H9 (cell line): ENCODE results near the gene KLHL21. TPM values are rescaled to one million over a fixed set of nuclear protein-coding genes. Genes with fewer than 3 reads are reported as not detected.

Experiments used
- DNase-seq: peaks from one replicate; pipeline ENCODE4 v3.0.0-alpha.2; 2017
- H2AFZ ChIP-seq: one replicate; pipeline ENCODE4 v1.6.1; 2013; ENCODE audit warnings: mild to moderate bottlenecking, low read length, control low read depth, moderate library complexity
- H2AK5ac ChIP-seq: 2 replicates; pipeline ENCODE4 v1.6.1; 2013; ENCODE audit warnings: low read length, control low read depth, mixed read lengths; ENCODE audit not compliant: insufficient read length
- H2BK120ac ChIP-seq: one replicate; pipeline ENCODE4 v1.6.1; 2013; ENCODE audit warnings: low read depth, mild to moderate bottlenecking, low read length, control low read depth, inconsistent platforms; ENCODE audit not compliant: poor library complexity, severe bottlenecking
- H2BK12ac ChIP-seq: 2 replicates; pipeline ENCODE4 v1.6.1; 2013; ENCODE audit warnings: low read length, control low read depth, mixed read lengths, low read depth; ENCODE audit not compliant: insufficient read length
- H2BK15ac ChIP-seq: 2 replicates; pipeline ENCODE4 v1.6.1; 2013; ENCODE audit warnings: low read depth, low read length, control low read depth
- H2BK20ac ChIP-seq: one replicate; pipeline ENCODE4 v1.6.1; 2013; ENCODE audit warnings: low read depth, mild to moderate bottlenecking, low read length, control low read depth, inconsistent platforms; ENCODE audit not compliant: poor library complexity, severe bottlenecking
- H2BK5ac ChIP-seq: 2 replicates; pipeline ENCODE4 v1.6.1; 2013; ENCODE audit warnings: low read length, control low read depth, mixed read lengths; ENCODE audit not compliant: insufficient read length
- H3K14ac ChIP-seq: 2 replicates; pipeline ENCODE4 v1.6.1; 2013; ENCODE audit warnings: low read length, control low read depth; ENCODE audit not compliant: insufficient read depth
- H3K18ac ChIP-seq: 2 replicates; pipeline ENCODE4 v1.6.1; 2013; ENCODE audit warnings: low read depth, mild to moderate bottlenecking, mixed read lengths, low read length, control low read depth; ENCODE audit not compliant: insufficient read length
- H3K23ac ChIP-seq: 2 replicates; pipeline ENCODE4 v1.6.1; 2013; ENCODE audit warnings: low read length, control low read depth, mixed read lengths, low read depth; ENCODE audit not compliant: insufficient read length
- H3K23me2 ChIP-seq: 2 replicates; pipeline ENCODE4 v1.6.1; 2013; ENCODE audit warnings: low read depth, mild to moderate bottlenecking, mixed read lengths, low read length, control low read depth; ENCODE audit not compliant: insufficient read length, poor library complexity, severe bottlenecking
- H3K27ac ChIP-seq: 2 replicates; pipeline ENCODE4 v1.5.1; 2013; ENCODE audit warnings: low read length, control low read depth, mixed read lengths, low read depth; ENCODE audit not compliant: insufficient read length
- H3K27me3 ChIP-seq: 2 replicates; pipeline ENCODE4 v1.6.1; 2013; ENCODE audit warnings: low read length, control low read depth, inconsistent platforms; ENCODE audit not compliant: insufficient read depth
- H3K4ac ChIP-seq: 2 replicates; pipeline ENCODE4 v1.6.1; 2013; ENCODE audit warnings: low read depth, mild to moderate bottlenecking, control low read depth, inconsistent platforms, low read length, moderate library complexity
- H3K4me1 ChIP-seq: 2 replicates; pipeline ENCODE4 v1.6.1; 2013; ENCODE audit warnings: low read length, control low read depth, inconsistent platforms; ENCODE audit not compliant: insufficient read depth
- H3K4me2 ChIP-seq: 2 replicates; pipeline ENCODE4 v1.6.1; 2013; ENCODE audit warnings: low read length, control low read depth, mixed read lengths; ENCODE audit not compliant: insufficient read length, insufficient read depth
- H3K56ac ChIP-seq: 2 replicates; pipeline ENCODE4 v1.6.1; 2013; ENCODE audit warnings: low read depth, mild to moderate bottlenecking, mixed read lengths, low read length, control low read depth; ENCODE audit not compliant: insufficient read length
- H3K79me1 ChIP-seq: 2 replicates; pipeline ENCODE4 v1.6.1; 2013; ENCODE audit warnings: low read depth, mild to moderate bottlenecking, moderate library complexity, low read length, control low read depth, inconsistent platforms; ENCODE audit not compliant: insufficient read depth, poor library complexity, severe bottlenecking
- H3K79me2 ChIP-seq: 2 replicates; pipeline ENCODE4 v1.6.1; 2013; ENCODE audit warnings: low read length, control low read depth, inconsistent platforms; ENCODE audit not compliant: insufficient read depth
- H3K9ac ChIP-seq: 2 replicates; pipeline ENCODE4 v1.6.1; 2013; ENCODE audit warnings: low read length, control low read depth, mixed read lengths; ENCODE audit not compliant: insufficient read length; ENCODE audit errors: extremely low read depth
- H3K9me3 ChIP-seq: one replicate; pipeline ENCODE4 v1.6.1; 2013; ENCODE audit warnings: low read depth, low read length, inconsistent platforms; ENCODE audit not compliant: control insufficient read depth
- H3T11ph ChIP-seq: one replicate; pipeline ENCODE4 v1.6.1; 2013; ENCODE audit warnings: mild to moderate bottlenecking, low read length, control low read depth, inconsistent platforms
- H4K20me1 ChIP-seq: one replicate; pipeline ENCODE4 v1.6.1; 2013; ENCODE audit not compliant: control insufficient read depth, insufficient read length, insufficient read depth
- H4K5ac ChIP-seq: 2 replicates; pipeline ENCODE4 v1.6.1; 2013; ENCODE audit warnings: low read depth, mild to moderate bottlenecking, mixed read lengths, low read length, control low read depth; ENCODE audit not compliant: insufficient read length
- H4K8ac ChIP-seq: replicated peaks from 2 replicates; pipeline ENCODE4 v1.6.1; 2013; ENCODE audit warnings: low read length, control low read depth, mixed read lengths, low read depth; ENCODE audit not compliant: insufficient read length
- H4K91ac ChIP-seq: 2 replicates; pipeline ENCODE4 v1.6.1; 2013; ENCODE audit warnings: low read depth, mild to moderate bottlenecking, moderate library complexity, mixed read lengths, low read length, control low read depth; ENCODE audit not compliant: insufficient read length
- H3K27ac Mint-ChIP-seq, 3 experiments: 2 replicates in 2 of 3; 3 replicates in 1 of 3; pipeline ENCODE4 v1.8.0; 2020 to 2021; ENCODE audit warnings: mixed read lengths in 3 of 3, mild to moderate bottlenecking in 1 of 3, moderate library complexity in 1 of 3
- H3K27me3 Mint-ChIP-seq: 2 replicates; pipeline ENCODE4 v1.8.0; 2021; ENCODE audit warnings: low read depth, mild to moderate bottlenecking, moderate library complexity, mixed read lengths
- H3K36me3 Mint-ChIP-seq, 3 experiments: 2 replicates in 2 of 3; 3 replicates in 1 of 3; pipeline ENCODE4 v1.8.0; 2020 to 2021; ENCODE audit warnings: low read depth in 3 of 3, mixed read lengths in 3 of 3; ENCODE audit not compliant: insufficient read depth in 1 of 3
- H3K4me1 Mint-ChIP-seq, 2 experiments: 2 replicates each; pipeline ENCODE4 v1.8.0; 2020; ENCODE audit warnings: mixed read lengths in 2 of 2
- H3K4me3 Mint-ChIP-seq, 2 experiments: 2 replicates in 1 of 2; 3 replicates in 1 of 2; pipeline ENCODE4 v1.8.0; 2020 to 2021; ENCODE audit warnings: mild to moderate bottlenecking in 2 of 2, mixed read lengths in 2 of 2, moderate library complexity in 1 of 2
- H3K9me3 Mint-ChIP-seq, 2 experiments: 2 replicates in 1 of 2; 3 replicates in 1 of 2; pipeline ENCODE4 v1.8.0; 2020; ENCODE audit warnings: mild to moderate bottlenecking in 2 of 2, mixed read lengths in 2 of 2, moderate library complexity in 1 of 2
- WGBS: extraction: QIAGEN DNeasy Blood & Tissue Kit; methylation state at CpG from one replicate; pipeline ENCODE4 v1.1.7; 2013; ENCODE audit warnings: missing lambda C conversion rate, low lambda C conversion rate, mixed read lengths; ENCODE audit not compliant: insufficient read length; ENCODE audit errors: extremely low coverage; 5-methylcytosine and 5-hydroxymethylcytosine counted together
- total RNA-seq: library from RNA; stranded (reverse); gene quantifications from 2 replicates; pipeline ENCODE4 v1.2.1, GENCODE V29; 2021
- TF ChIP-seq, protein P1 (sequence below): fragments of 200-600 bp; sonication (generic); conservative IDR thresholded peaks from 3 replicates; pipeline ENCODE4 v1.8.0; 2021; ENCODE audit warnings: antibody characterized with exemption, mild to moderate bottlenecking

The KLHL21 gene
- total RNA-seq, 1 experiment from 2014 or later, result 31.9 TPM

- Histone ChIP-seq H4K91ac (no peak overlapping the region), H3K14ac (no peak overlapping the region; the same call in 1 of the 2 replicates), H2AFZ (no peak overlapping the region), H3K27me3 (no peaks in the 10 kb centered on the region), H3K27ac (no peak overlapping the region), H4K8ac (no peak overlapping the region), H4K5ac (no peak overlapping the region), H3K23ac (no peak overlapping the region), H4K20me1 (no peaks in the 10 kb centered on the region), H3K4ac (no peak overlapping the region), H2BK12ac (no peak overlapping the region), H2BK20ac (no peak overlapping the region), H2BK15ac (no peak overlapping the region), H3K79me2 (no peaks in the 10 kb centered on the region), H3K4me2 (no peak overlapping the region), H3K23me2 (no peaks in the 10 kb centered on the region), H3K56ac (no peak overlapping the region), H3K79me1 (peaks cover 4% of the 10 kb centered on the region), H2BK120ac (no peak overlapping the region), H2AK5ac (no peak overlapping the region), H2BK5ac (no peak overlapping the region), H3T11ph (no peak overlapping the region), H3K9ac (no peak overlapping the region), H3K9me3 (no peaks in the 10 kb centered on the region), H3K18ac (no peak overlapping the region), H3K4me1 (no peaks in the 10 kb centered on the region)
- Mint-ChIP-seq H3K4me3 (no peak overlapping the region), H3K27me3 (no peaks in the 10 kb centered on the region), H3K4me1 (peaks cover under 1 to 3% of the 10 kb centered on the region in 2 experiments), H3K9me3 (no peaks in the 10 kb centered on the region), H3K36me3 (peaks cover 9 to 44% (median 30%) of the 10 kb centered on the region in 3 experiments; a peak in 6 of 7 replicates), H3K27ac (no peak overlapping the region)
- TF ChIP-seq, protein P1, sequence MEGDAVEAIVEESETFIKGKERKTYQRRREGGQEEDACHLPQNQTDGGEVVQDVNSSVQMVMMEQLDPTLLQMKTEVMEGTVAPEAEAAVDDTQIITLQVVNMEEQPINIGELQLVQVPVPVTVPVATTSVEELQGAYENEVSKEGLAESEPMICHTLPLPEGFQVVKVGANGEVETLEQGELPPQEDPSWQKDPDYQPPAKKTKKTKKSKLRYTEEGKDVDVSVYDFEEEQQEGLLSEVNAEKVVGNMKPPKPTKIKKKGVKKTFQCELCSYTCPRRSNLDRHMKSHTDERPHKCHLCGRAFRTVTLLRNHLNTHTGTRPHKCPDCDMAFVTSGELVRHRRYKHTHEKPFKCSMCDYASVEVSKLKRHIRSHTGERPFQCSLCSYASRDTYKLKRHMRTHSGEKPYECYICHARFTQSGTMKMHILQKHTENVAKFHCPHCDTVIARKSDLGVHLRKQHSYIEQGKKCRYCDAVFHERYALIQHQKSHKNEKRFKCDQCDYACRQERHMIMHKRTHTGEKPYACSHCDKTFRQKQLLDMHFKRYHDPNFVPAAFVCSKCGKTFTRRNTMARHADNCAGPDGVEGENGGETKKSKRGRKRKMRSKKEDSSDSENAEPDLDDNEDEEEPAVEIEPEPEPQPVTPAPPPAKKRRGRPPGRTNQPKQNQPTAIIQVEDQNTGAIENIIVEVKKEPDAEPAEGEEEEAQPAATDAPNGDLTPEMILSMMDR, result no peak
- no CpG with 5 or more reads among the region's 7 CpGs for WGBS
- no peak for DNase-seq
Measured at GRCh38 chr1:6585841-6586240, 16.8 kb downstream of the KLHL21 start.
